ENCODE results near the gene GPC3. TPM values are rescaled to one million over a fixed set of nuclear protein-coding genes. Genes with fewer than 3 reads are reported as not detected.

The GPC3 gene
- total and polyA plus RNA-seq, 2 experiments from 2014 or later: 36.8 to 60.1 TPM

DNA sequence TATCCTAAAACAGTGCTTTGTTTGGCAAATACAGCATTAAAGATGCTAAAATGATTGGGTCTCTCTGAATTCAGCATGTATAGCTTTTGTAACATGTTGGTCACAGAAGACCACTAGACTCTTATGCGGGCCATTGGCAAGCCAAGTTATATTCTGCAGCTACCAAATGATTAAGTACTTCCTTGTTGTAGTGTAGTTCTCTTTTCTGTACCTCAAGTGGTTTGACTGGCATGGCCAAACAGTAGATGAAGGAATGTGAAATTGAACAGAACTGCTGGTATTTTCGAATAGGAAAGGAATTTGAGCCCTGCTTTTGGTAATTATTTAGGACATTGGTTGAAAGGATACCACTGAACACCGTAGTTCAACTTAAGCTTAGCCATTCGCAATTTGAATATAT lies 376.2 kb downstream of the GPC3 start (continued):
- TF ChIP-seq, protein P1, sequence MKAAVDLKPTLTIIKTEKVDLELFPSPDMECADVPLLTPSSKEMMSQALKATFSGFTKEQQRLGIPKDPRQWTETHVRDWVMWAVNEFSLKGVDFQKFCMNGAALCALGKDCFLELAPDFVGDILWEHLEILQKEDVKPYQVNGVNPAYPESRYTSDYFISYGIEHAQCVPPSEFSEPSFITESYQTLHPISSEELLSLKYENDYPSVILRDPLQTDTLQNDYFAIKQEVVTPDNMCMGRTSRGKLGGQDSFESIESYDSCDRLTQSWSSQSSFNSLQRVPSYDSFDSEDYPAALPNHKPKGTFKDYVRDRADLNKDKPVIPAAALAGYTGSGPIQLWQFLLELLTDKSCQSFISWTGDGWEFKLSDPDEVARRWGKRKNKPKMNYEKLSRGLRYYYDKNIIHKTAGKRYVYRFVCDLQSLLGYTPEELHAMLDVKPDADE (IDR thresholded peaks at IDR 0.05): no peak
- TF ChIP-seq ZNF114 (CRISPR knock-in tag; IDR thresholded peaks at IDR 0.05) (no peak), POLR2AphosphoS5 (IDR thresholded peaks at IDR 0.05; ENCODE audit: low read depth) (no peak), NANOG (IDR thresholded peaks at IDR 0.05; ENCODE audit: borderline replicate concordance) (no peak), STAT1 (IDR thresholded peaks at IDR 0.05; ENCODE audit: unreplicated experiment) (no peak), EZH2phosphoT487 (IDR thresholded peaks at IDR 0.05; ENCODE audit: unreplicated experiment) (no peak), EZH2 (IDR thresholded peaks at IDR 0.05; ENCODE audit: low read depth, unreplicated experiment) (no peak), CREB1 (CRISPR knock-in tag; IDR thresholded peaks at IDR 0.05; ENCODE audit: low read depth) (no peak), JUNB (IDR thresholded peaks at IDR 0.05; ENCODE audit: unreplicated experiment) (no peak)

DNA sequence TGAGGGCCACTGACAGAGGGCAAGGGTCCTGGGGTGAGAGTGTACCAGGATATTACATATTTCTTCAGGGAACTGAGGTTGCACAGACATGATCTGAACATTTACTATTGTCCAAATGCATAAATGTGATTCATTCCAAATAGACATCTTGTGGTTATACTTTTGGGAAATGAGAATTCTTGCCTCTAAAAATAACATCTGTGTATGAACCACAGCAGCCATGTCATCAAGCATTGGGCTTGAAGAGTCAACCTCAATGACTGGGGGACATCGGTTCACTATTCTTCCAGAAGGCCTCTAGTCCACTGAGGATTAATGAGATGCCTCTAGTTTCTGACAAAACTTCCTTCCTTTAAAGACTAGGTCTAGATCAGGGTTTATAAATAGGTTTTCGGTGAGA lies 377.0 kb downstream of the GPC3 start:
- ATAC-seq: no peak

More for the DNA sequence above, 377.0 kb downstream of the GPC3 start:
- no peak for DNase-seq (ENCODE audit: low spot score)
- H3K27me3 ChIP-seq (ENCODE audit: insufficient read depth): no peaks in the 10 kb centered on the region
- no peak overlapping the region for H3K4me3 ChIP-seq
- no peaks in the 10 kb centered on the region for H3F3A ChIP-seq (replicated peaks; ENCODE audit: low read depth)
- Mint-ChIP-seq H3K27ac (no peak overlapping the region), H3K9me3 (no peaks in the 10 kb centered on the region; the same call in 2 of the 3 replicates), H3K4me3 (no peak overlapping the region), H3K4me1 (peaks cover 5% of the 10 kb centered on the region), H3K27me3 (ENCODE audit: insufficient read depth, low read depth, poor library complexity) (peaks cover 4% of the 10 kb centered on the region), H3K36me3 (ENCODE audit: low read depth) (no peaks in the 10 kb centered on the region)
- no peak overlapping the region for H3K4me2 ChIP-seq
- H3K79me2 ChIP-seq (replicated peaks; ENCODE audit: insufficient read depth): no peaks in the 10 kb centered on the region
- no peaks in the 10 kb centered on the region for H3K4me1 ChIP-seq (ENCODE audit: insufficient read depth)
- no peaks in the 10 kb centered on the region for H3K9me2 ChIP-seq (ENCODE audit: insufficient read depth)
- H3K36me3 ChIP-seq (ENCODE audit: insufficient read depth): no peaks in the 10 kb centered on the region
- H4K20me1 ChIP-seq (replicated peaks; ENCODE audit: insufficient read depth): no peaks in the 10 kb centered on the region
- no peak overlapping the region for H2AFZ ChIP-seq
- no peak overlapping the region for H3K27ac ChIP-seq (ENCODE audit: low read depth)
- TF ChIP-seq CREB1 (CRISPR knock-in tag; IDR thresholded peaks at IDR 0.05; ENCODE audit: low read depth) (no peak), JUNB (IDR thresholded peaks at IDR 0.05; ENCODE audit: unreplicated experiment) (no peak)
- TF ChIP-seq, protein P2, sequence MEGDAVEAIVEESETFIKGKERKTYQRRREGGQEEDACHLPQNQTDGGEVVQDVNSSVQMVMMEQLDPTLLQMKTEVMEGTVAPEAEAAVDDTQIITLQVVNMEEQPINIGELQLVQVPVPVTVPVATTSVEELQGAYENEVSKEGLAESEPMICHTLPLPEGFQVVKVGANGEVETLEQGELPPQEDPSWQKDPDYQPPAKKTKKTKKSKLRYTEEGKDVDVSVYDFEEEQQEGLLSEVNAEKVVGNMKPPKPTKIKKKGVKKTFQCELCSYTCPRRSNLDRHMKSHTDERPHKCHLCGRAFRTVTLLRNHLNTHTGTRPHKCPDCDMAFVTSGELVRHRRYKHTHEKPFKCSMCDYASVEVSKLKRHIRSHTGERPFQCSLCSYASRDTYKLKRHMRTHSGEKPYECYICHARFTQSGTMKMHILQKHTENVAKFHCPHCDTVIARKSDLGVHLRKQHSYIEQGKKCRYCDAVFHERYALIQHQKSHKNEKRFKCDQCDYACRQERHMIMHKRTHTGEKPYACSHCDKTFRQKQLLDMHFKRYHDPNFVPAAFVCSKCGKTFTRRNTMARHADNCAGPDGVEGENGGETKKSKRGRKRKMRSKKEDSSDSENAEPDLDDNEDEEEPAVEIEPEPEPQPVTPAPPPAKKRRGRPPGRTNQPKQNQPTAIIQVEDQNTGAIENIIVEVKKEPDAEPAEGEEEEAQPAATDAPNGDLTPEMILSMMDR (conservative IDR thresholded peaks at IDR 0.05; ENCODE audit: low read depth in 2 of 2): no peak

Data from GM23338 (cell line).